Osteoblast (primary cell): ENCODE measurements around the gene LMOD1. TPM values are rescaled to one million over a fixed set of nuclear protein-coding genes. Genes with fewer than 3 reads are reported as not detected.
A peak's percentile ranks its signal among the peaks of the same experiment; 100 is the strongest.
"Not testable (repeated sequence)": the region's sequence is repeated elsewhere in the genome, so short reads cannot be mapped to it uniquely, and the experiment has no call there.

Source experiments
- DNase-seq: peaks from one replicate; pipeline ENCODE4 v3.0.0; 2011; ENCODE audit warnings: low spot score, mixed read lengths; ENCODE audit not compliant: insufficient read length; ENCODE audit errors: missing footprints
- H2AFZ ChIP-seq: 2 replicates; pipeline ENCODE4 v1.6.0; 2011; ENCODE audit warnings: mild to moderate bottlenecking, low read length
- H3K27ac ChIP-seq: 2 replicates; pipeline ENCODE4 v1.5.1; 2011; ENCODE audit warnings: mild to moderate bottlenecking, low read depth, low read length, moderate library complexity
- H3K27me3 ChIP-seq: 2 replicates; pipeline ENCODE4 v1.6.0; 2012; ENCODE audit warnings: mild to moderate bottlenecking, control low read depth, inconsistent platforms, low read length, moderate library complexity; ENCODE audit not compliant: insufficient read depth
- H3K36me3 ChIP-seq: 2 replicates; pipeline ENCODE4 v1.5.1; 2011; ENCODE audit warnings: mild to moderate bottlenecking, low read length, control low read depth, moderate library complexity; ENCODE audit not compliant: insufficient read depth
- H3K4me1 ChIP-seq: 2 replicates; pipeline ENCODE4 v1.5.1; 2011; ENCODE audit warnings: mild to moderate bottlenecking, low read length, control low read depth, moderate library complexity; ENCODE audit not compliant: insufficient read depth
- H3K4me2 ChIP-seq: 2 replicates; pipeline ENCODE4 v1.6.0; 2011; ENCODE audit warnings: mild to moderate bottlenecking, low read length; ENCODE audit not compliant: insufficient read depth
- H3K4me3 ChIP-seq: fragments of 200-600 bp; sonication (generic); 3 replicates; pipeline ENCODE4 v1.5.1; 2012; ENCODE audit warnings: mild to moderate bottlenecking, low read length, inconsistent platforms; ENCODE audit not compliant: insufficient read depth
- H3K79me2 ChIP-seq: 2 replicates; pipeline ENCODE4 v1.6.0; 2012; ENCODE audit warnings: mild to moderate bottlenecking, low read length, control low read depth, inconsistent platforms; ENCODE audit not compliant: insufficient read depth
- H3K9me3 ChIP-seq: 2 replicates; pipeline ENCODE4 v1.5.1; 2011; ENCODE audit warnings: low read depth, low read length, control low read depth
- H4K20me1 ChIP-seq: 2 replicates; pipeline ENCODE4 v1.6.0; 2012; ENCODE audit warnings: mild to moderate bottlenecking, low read length, control low read depth; ENCODE audit not compliant: insufficient read depth
- CTCF ChIP-seq: IDR thresholded peaks from 2 replicates; pipeline ENCODE4 v1.5.1; 2011; ENCODE audit warnings: mild to moderate bottlenecking, low read depth, low read length, moderate library complexity; ENCODE audit errors: extremely low read depth
- total RNA-seq: library from RNA; depleted of rRNA; stranded (reverse); fragments of >200 nt; gene quantifications from 2 replicates; pipeline ENCODE4 v1.2.3, GENCODE V29; 2012

The LMOD1 gene
- total RNA-seq, 1 donor = 21.7 TPM

- Histone ChIP-seq H3K36me3 (peaks cover 81% of the 10 kb centered on the region), H3K4me3 (no peak overlapping the region), H3K79me2 (peaks cover 37% of the 10 kb centered on the region), H4K20me1 (peaks cover 5% of the 10 kb centered on the region), H3K9me3 (no peaks in the 10 kb centered on the region), H3K4me2 (no peak overlapping the region), H3K27ac (peak overlapping the region; percentile 28), H2AFZ (no peak overlapping the region), H3K4me1 (peaks cover 7% of the 10 kb centered on the region), H3K27me3 (no peaks in the 10 kb centered on the region)
- no peak for TF ChIP-seq CTCF
- DNase-seq = no peak
These were observed 17.9 kb upstream of the LMOD1 start for GRCh38 chr1:201964261-201964660.

GRCh38 chr1:201962382-201962781 is 16.0 kb upstream of the LMOD1 start:
- not testable (repeated sequence) for H3K4me1 ChIP-seq, H3K9me3 ChIP-seq, H4K20me1 ChIP-seq, DNase-seq, H3K27ac ChIP-seq, H2AFZ ChIP-seq, H3K27me3 ChIP-seq, H3K4me3 ChIP-seq, H3K4me2 ChIP-seq
- Histone ChIP-seq H3K79me2 (peaks cover 45% of the 10 kb centered on the region), H3K36me3 (peaks cover 79% of the 10 kb centered on the region)

GRCh38 chr1:201958348-201958747 is 12.0 kb upstream of the LMOD1 start:
- no peak for DNase-seq
- H3K27ac ChIP-seq = no peak overlapping the region
- H3K27me3 ChIP-seq = no peaks in the 10 kb centered on the region
- no peak overlapping the region for H3K4me3 ChIP-seq
- no peak for TF ChIP-seq CTCF
- H3K4me1 ChIP-seq = peaks cover 10% of the 10 kb centered on the region
- no peak overlapping the region for H2AFZ ChIP-seq
- no peak overlapping the region for H3K4me2 ChIP-seq
- peaks cover 52% of the 10 kb centered on the region for H3K36me3 ChIP-seq
- peaks cover 7% of the 10 kb centered on the region for H4K20me1 ChIP-seq
- H3K9me3 ChIP-seq = no peaks in the 10 kb centered on the region
- peaks cover 49% of the 10 kb centered on the region for H3K79me2 ChIP-seq

GRCh38 chr1:201955729-201956143 is 9.4 kb upstream of the LMOD1 start:
- Histone ChIP-seq H3K79me2 (peaks cover 39% of the 10 kb centered on the region), H2AFZ (peak overlapping the region; percentile 97), H3K4me2 (peak overlapping the region; percentile 92), H3K27ac (peak overlapping the region; percentile 82), H3K4me1 (peaks cover 10% of the 10 kb centered on the region), H3K4me3 (peak overlapping the region; percentile 95), H4K20me1 (peaks cover 4% of the 10 kb centered on the region), H3K27me3 (no peaks in the 10 kb centered on the region), H3K36me3 (peaks cover 28% of the 10 kb centered on the region), H3K9me3 (no peaks in the 10 kb centered on the region)
- TF ChIP-seq CTCF = no peak
- no peak for DNase-seq
